Measurements from ENCODE around the gene CPA5.

Gene CPA5

GRCh38 chr7:130305433-130306042 lies 39.1 kb upstream of the CPA5 start:
- no peak overlapping the region for H2AFZ ChIP-seq (ENCODE audit: low read depth, low read length)
- H3K4me1 ChIP-seq (ENCODE audit: control insufficient read depth, insufficient read depth, low read depth, low read length), result no peaks in the 10 kb centered on the region
- H4K8ac ChIP-seq (ENCODE audit: low read length), result no peak overlapping the region
- H3K9ac ChIP-seq (ENCODE audit: low read length), result no peak overlapping the region
- no peak overlapping the region for H3K4ac ChIP-seq (ENCODE audit: low read depth in 1 of 2, low read length in 2 of 2)
- no peak overlapping the region for H3K23ac ChIP-seq (ENCODE audit: low read length in 2 of 2)
- H3K36me3 ChIP-seq (ENCODE audit: control insufficient read depth in 1 of 2, insufficient read depth in 2 of 2, low read depth in 1 of 2, low read length in 2 of 2), result peaks cover 0 to 55% of the 10 kb centered on the region in 2 experiments
- H3K18ac ChIP-seq (ENCODE audit: low read depth in 1 of 2, low read length in 2 of 2), result no peak overlapping the region
- H2BK15ac ChIP-seq (ENCODE audit: low read depth, poor library complexity, severe bottlenecking), result no peak overlapping the region
- peaks cover 1% of the 10 kb centered on the region for H3K79me1 ChIP-seq (replicated peaks; ENCODE audit: low read length, poor library complexity, severe bottlenecking)
- 91% methylated on average over 21 of the region's 21 CpGs for WGBS
- H2BK120ac ChIP-seq (ENCODE audit: low read depth, low read length), result no peak overlapping the region
- DNase-seq, result no peak
- no peak overlapping the region for H2BK5ac ChIP-seq (ENCODE audit: low read depth, low read length, poor library complexity, severe bottlenecking)
- H3K27ac ChIP-seq (ENCODE audit: low read length, poor library complexity, severe bottlenecking), result no peak overlapping the region
- no peak overlapping the region for H2AK5ac ChIP-seq (ENCODE audit: low read length, severe bottlenecking)
- H4K91ac ChIP-seq (ENCODE audit: low read length), result peak overlapping the region; percentile 19
- H3K4me2 ChIP-seq (ENCODE audit: low read length, poor library complexity, severe bottlenecking), result no peak overlapping the region
- H2BK12ac ChIP-seq (ENCODE audit: low read length in 2 of 2), result no peak overlapping the region
- H3K27me3 ChIP-seq (ENCODE audit: control insufficient read depth in 1 of 2, insufficient read depth in 1 of 2, low read length in 2 of 2), result peaks cover 0 to 3% of the 10 kb centered on the region in 2 experiments
- H3K9me3 ChIP-seq (ENCODE audit: control insufficient read depth, low read length), result no peaks in the 10 kb centered on the region
- H3K4me3 ChIP-seq (ENCODE audit: insufficient read depth in 1 of 2, low read depth in 1 of 2, low read length in 2 of 2), result no peak overlapping the region
- H3K14ac ChIP-seq (ENCODE audit: low read length in 2 of 2), result no peak overlapping the region

- WGBS, result 100% methylated on average over 1 of the region's 6 CpGs
- peaks cover 0 to 3% of the 10 kb centered on the region in 2 experiments for H3K27me3 ChIP-seq (ENCODE audit: control insufficient read depth in 1 of 2, insufficient read depth in 1 of 2, low read length in 2 of 2)
- H4K91ac ChIP-seq (ENCODE audit: low read length), result no peak overlapping the region
- no peak overlapping the region for H3K27ac ChIP-seq (ENCODE audit: low read length, poor library complexity, severe bottlenecking)
- H2BK5ac ChIP-seq (ENCODE audit: low read depth, low read length, poor library complexity, severe bottlenecking), result peak overlapping the region; percentile 11
- H2AK5ac ChIP-seq (ENCODE audit: low read length, severe bottlenecking), result no peak overlapping the region
- no peak overlapping the region for H3K4me3 ChIP-seq (ENCODE audit: insufficient read depth in 1 of 2, low read depth in 1 of 2, low read length in 2 of 2)
- peaks cover 0 to 56% of the 10 kb centered on the region in 2 experiments for H3K36me3 ChIP-seq (ENCODE audit: control insufficient read depth in 1 of 2, insufficient read depth in 2 of 2, low read depth in 1 of 2, low read length in 2 of 2)
- H3K4ac ChIP-seq (ENCODE audit: low read depth in 1 of 2, low read length in 2 of 2), result no peak overlapping the region
- H3K79me1 ChIP-seq (replicated peaks; ENCODE audit: low read length, poor library complexity, severe bottlenecking), result peaks cover 3% of the 10 kb centered on the region
- DNase-seq, result no peak
- H3K4me1 ChIP-seq (ENCODE audit: control insufficient read depth, insufficient read depth, low read depth, low read length), result no peaks in the 10 kb centered on the region
- H3K9ac ChIP-seq (ENCODE audit: low read length), result no peak overlapping the region
- H2BK12ac ChIP-seq (ENCODE audit: low read length in 2 of 2), result no peak overlapping the region
- no peak overlapping the region for H3K4me2 ChIP-seq (ENCODE audit: low read length, poor library complexity, severe bottlenecking)
- no peak overlapping the region for H2AFZ ChIP-seq (ENCODE audit: low read depth, low read length)
- H3K18ac ChIP-seq (ENCODE audit: low read depth in 1 of 2, low read length in 2 of 2), result no peak overlapping the region
- H3K23ac ChIP-seq (ENCODE audit: low read length in 2 of 2), result no peak overlapping the region
- no peak overlapping the region for H2BK15ac ChIP-seq (ENCODE audit: low read depth, poor library complexity, severe bottlenecking)
- H2BK120ac ChIP-seq (ENCODE audit: low read depth, low read length), result no peak overlapping the region
- peaks cover 4% of the 10 kb centered on the region for H3K9me3 ChIP-seq (ENCODE audit: control insufficient read depth, low read length)
- H3K14ac ChIP-seq (ENCODE audit: low read length in 2 of 2), result no peak overlapping the region
- H4K8ac ChIP-seq (ENCODE audit: low read length), result no peak overlapping the region
Observed at GRCh38 chr7:130309986-130310385, 34.6 kb upstream of the CPA5 start.

GRCh38 chr7:130314305-130314704 lies 30.3 kb upstream of the CPA5 start:
- no peak overlapping the region for H4K91ac ChIP-seq (ENCODE audit: low read length)
- no peak overlapping the region for H3K23ac ChIP-seq (ENCODE audit: low read length in 2 of 2)
- H2BK5ac ChIP-seq (ENCODE audit: low read depth, low read length, poor library complexity, severe bottlenecking), result no peak overlapping the region
- H3K4ac ChIP-seq (ENCODE audit: low read depth in 1 of 2, low read length in 2 of 2), result no peak overlapping the region
- no peak overlapping the region for H2AFZ ChIP-seq (ENCODE audit: low read depth, low read length)
- H3K4me1 ChIP-seq (ENCODE audit: control insufficient read depth, insufficient read depth, low read depth, low read length), result no peaks in the 10 kb centered on the region
- no peak overlapping the region for H3K18ac ChIP-seq (ENCODE audit: low read depth in 1 of 2, low read length in 2 of 2)
- no peak for DNase-seq
- peaks cover 6% of the 10 kb centered on the region for H3K79me1 ChIP-seq (replicated peaks; ENCODE audit: low read length, poor library complexity, severe bottlenecking)
- H4K8ac ChIP-seq (ENCODE audit: low read length), result no peak overlapping the region
- no peak overlapping the region for H2AK5ac ChIP-seq (ENCODE audit: low read length, severe bottlenecking)
- no peaks in the 10 kb centered on the region for H3K27me3 ChIP-seq (ENCODE audit: control insufficient read depth in 1 of 2, insufficient read depth in 1 of 2, low read length in 2 of 2)
- no peak overlapping the region for H2BK12ac ChIP-seq (ENCODE audit: low read length in 2 of 2)
- peaks cover 0 to 30% of the 10 kb centered on the region in 2 experiments for H3K36me3 ChIP-seq (ENCODE audit: control insufficient read depth in 1 of 2, insufficient read depth in 2 of 2, low read depth in 1 of 2, low read length in 2 of 2)
- WGBS, result 76% methylated on average over 6 of the region's 6 CpGs
- peaks cover 4% of the 10 kb centered on the region for H3K9me3 ChIP-seq (ENCODE audit: control insufficient read depth, low read length)
- H3K9ac ChIP-seq (ENCODE audit: low read length), result no peak overlapping the region
- no peak overlapping the region for H3K27ac ChIP-seq (ENCODE audit: low read length, poor library complexity, severe bottlenecking)
- no peak overlapping the region for H3K14ac ChIP-seq (ENCODE audit: low read length in 2 of 2)
- H3K4me2 ChIP-seq (ENCODE audit: low read length, poor library complexity, severe bottlenecking), result no peak overlapping the region
- no peak overlapping the region for H2BK15ac ChIP-seq (ENCODE audit: low read depth, poor library complexity, severe bottlenecking)
- no peak overlapping the region for H3K4me3 ChIP-seq (ENCODE audit: insufficient read depth in 1 of 2, low read depth in 1 of 2, low read length in 2 of 2)
- no peak overlapping the region for H2BK120ac ChIP-seq (ENCODE audit: low read depth, low read length)

GRCh38 chr7:130319541-130319940 lies 25.1 kb upstream of the CPA5 start:
- Histone ChIP-seq H3K23ac (ENCODE audit: low read length in 2 of 2) (no peak overlapping the region), H2BK5ac (ENCODE audit: low read depth, low read length, poor library complexity, severe bottlenecking) (no peak overlapping the region), H3K27ac (ENCODE audit: low read length, poor library complexity, severe bottlenecking) (no peak overlapping the region), H2BK12ac (ENCODE audit: low read length in 2 of 2) (no peak overlapping the region), H3K4ac (ENCODE audit: low read depth in 1 of 2, low read length in 2 of 2) (no peak overlapping the region), H3K18ac (ENCODE audit: low read depth in 1 of 2, low read length in 2 of 2) (no peak overlapping the region), H3K9me3 (ENCODE audit: control insufficient read depth, low read length) (no peaks in the 10 kb centered on the region), H3K4me1 (ENCODE audit: control insufficient read depth, insufficient read depth, low read depth, low read length) (no peaks in the 10 kb centered on the region), H3K14ac (ENCODE audit: low read length in 2 of 2) (no peak overlapping the region), H3K9ac (ENCODE audit: low read length) (no peak overlapping the region), H3K27me3 (ENCODE audit: control insufficient read depth in 1 of 2, insufficient read depth in 1 of 2, low read length in 2 of 2) (no peaks in the 10 kb centered on the region), H2AK5ac (ENCODE audit: low read length, severe bottlenecking) (no peak overlapping the region), H2BK15ac (ENCODE audit: low read depth, poor library complexity, severe bottlenecking) (no peak overlapping the region), H2BK120ac (ENCODE audit: low read depth, low read length) (no peak overlapping the region), H3K4me3 (ENCODE audit: insufficient read depth in 1 of 2, low read depth in 1 of 2, low read length in 2 of 2) (no peak overlapping the region), H4K8ac (ENCODE audit: low read length) (no peak overlapping the region), H4K91ac (ENCODE audit: low read length) (no peak overlapping the region), H2AFZ (ENCODE audit: low read depth, low read length) (no peak overlapping the region), H3K79me1 (replicated peaks; ENCODE audit: low read length, poor library complexity, severe bottlenecking) (peaks cover 3% of the 10 kb centered on the region), H3K4me2 (ENCODE audit: low read length, poor library complexity, severe bottlenecking) (no peak overlapping the region), H3K36me3 (ENCODE audit: control insufficient read depth in 1 of 2, insufficient read depth in 2 of 2, low read depth in 1 of 2, low read length in 2 of 2) (peaks cover 0 to 28% of the 10 kb centered on the region in 2 experiments)
- no peak for DNase-seq
- 95% methylated on average over 1 of the region's 1 CpG for WGBS
